Pons (tissue), 1 donor: Measurements from ENCODE around the gene ZNF41.

Experiments used
- DNase-seq: peaks from one replicate; pipeline ENCODE4 v3.0.0-alpha.2; 2016; ENCODE audit warnings: low spot score

Gene ZNF41

GRCh38 chrX:47489507-47490275 lies 6.7 kb upstream of the ZNF41 start:
- DNase-seq, result no peak

- DNase-seq, result no peak
Measured at GRCh38 chrX:47484885-47485284, 1.9 kb upstream of the ZNF41 start.

GRCh38 chrX:47483306-47484268 lies 565 bp upstream of the ZNF41 start:
- DNase-seq, result peak; percentile 34

GRCh38 chrX:47482065-47482511 lies 934 bp downstream of the ZNF41 start:
- DNase-seq, result no peak

- no peak for DNase-seq
Measured at GRCh38 chrX:47481160-47481559, 1.9 kb downstream of the ZNF41 start.

- DNase-seq, result no peak
Measured at GRCh38 chrX:47480576-47480975, 2.4 kb downstream of the ZNF41 start.

GRCh38 chrX:47475476-47475875 lies 7.5 kb downstream of the ZNF41 start:
- no peak for DNase-seq

GRCh38 chrX:47467106-47467505 lies 15.9 kb downstream of the ZNF41 start:
- DNase-seq, result no peak

- no peak for DNase-seq
Measured at GRCh38 chrX:47460561-47460960, 22.5 kb downstream of the ZNF41 start.

- DNase-seq, result no peak
Measured at GRCh38 chrX:47458528-47458927, 24.5 kb downstream of the ZNF41 start.

- DNase-seq, result no peak
Measured at GRCh38 chrX:47456080-47456479, 26.9 kb downstream of the ZNF41 start.

GRCh38 chrX:47452112-47452511 lies 30.9 kb downstream of the ZNF41 start:
- no peak for DNase-seq

GRCh38 chrX:47448165-47448806 lies 34.7 kb downstream of the ZNF41 start:
- no peak for DNase-seq

- no peak for DNase-seq
Measured at GRCh38 chrX:47447607-47448006, 35.4 kb downstream of the ZNF41 start.

- no peak for DNase-seq
Measured at GRCh38 chrX:47446971-47447370, 36.1 kb downstream of the ZNF41 start.

GRCh38 chrX:47446431-47446830 lies 36.6 kb downstream of the ZNF41 start:
- DNase-seq, result no peak

- no peak for DNase-seq
Measured at GRCh38 chrX:47430925-47431324, 52.1 kb downstream of the ZNF41 start.

GRCh38 chrX:47422444-47422843 lies 60.6 kb downstream of the ZNF41 start:
- DNase-seq, result no peak

- DNase-seq, result no peak
Measured at GRCh38 chrX:47420962-47421361, 62.1 kb downstream of the ZNF41 start.

GRCh38 chrX:47420265-47420664 lies 62.8 kb downstream of the ZNF41 start:
- no peak for DNase-seq

- DNase-seq, result no peak
Measured at GRCh38 chrX:47413179-47413594, 69.8 kb downstream of the ZNF41 start.
